Measurements from ENCODE around the gene GTF3C4. TPM values are rescaled to one million over a fixed set of nuclear protein-coding genes. Genes with fewer than 3 reads are reported as not detected.

GTF3C4 gene
- total RNA-seq, 2 donors from 2014 or later, result 28.5 to 29.3 TPM

DNA sequence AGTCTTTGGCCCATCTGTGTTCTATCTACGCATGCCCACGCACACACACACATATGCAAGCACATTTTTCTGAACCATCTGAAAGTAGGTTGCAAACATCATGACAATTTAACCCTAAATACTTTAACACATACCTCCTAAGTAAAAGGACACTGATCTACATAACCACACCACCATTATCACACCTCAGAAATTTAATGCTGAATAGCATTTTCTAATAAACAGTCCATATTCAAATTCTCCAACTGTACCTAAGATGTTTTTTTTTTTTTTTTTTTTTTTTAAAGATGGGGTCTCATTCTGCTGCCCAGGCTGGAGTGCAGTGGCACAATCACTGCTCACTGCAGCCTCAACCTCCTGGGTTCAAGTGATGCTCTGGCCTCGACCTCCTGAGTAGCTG lies 35.9 kb upstream of the GTF3C4 start:
- Mint-ChIP-seq H3K4me3 (no peak overlapping the region), H3K27ac (no peak overlapping the region), H3K4me1 (peaks cover 40% of the 10 kb centered on the region), H3K36me3 (ENCODE audit: low read depth) (peaks cover 69% of the 10 kb centered on the region), H3K9me3 (no peaks in the 10 kb centered on the region), H3K27me3 (ENCODE audit: insufficient read depth) (no peaks in the 10 kb centered on the region)
- 93 to 97% methylated on average over 3 of the region's 3 CpGs for WGBS, 2 experiments (ENCODE audit: insufficient coverage in 1 of 2, insufficient read length in 1 of 2)
- Histone ChIP-seq H3K9ac (ENCODE audit: extremely low read depth, low read length, poor library complexity, severe bottlenecking) (no peak overlapping the region), H3K27ac (ENCODE audit: low read depth, low read length) (no peak overlapping the region), H3K4me1 (ENCODE audit: control insufficient read depth, insufficient read depth, low read length) (peaks cover 7% of the 10 kb centered on the region), H3K4me3 (ENCODE audit: low read length) (no peak overlapping the region), H3K9me3 (ENCODE audit: control insufficient read depth, low read length) (no peaks in the 10 kb centered on the region), H3K27me3 (ENCODE audit: control insufficient read depth, insufficient read depth, low read length, poor library complexity, severe bottlenecking) (no peaks in the 10 kb centered on the region), H3K36me3 (ENCODE audit: control insufficient read depth, insufficient read depth, low read length) (peaks cover 87% of the 10 kb centered on the region)
- TF ChIP-seq, protein P1, sequence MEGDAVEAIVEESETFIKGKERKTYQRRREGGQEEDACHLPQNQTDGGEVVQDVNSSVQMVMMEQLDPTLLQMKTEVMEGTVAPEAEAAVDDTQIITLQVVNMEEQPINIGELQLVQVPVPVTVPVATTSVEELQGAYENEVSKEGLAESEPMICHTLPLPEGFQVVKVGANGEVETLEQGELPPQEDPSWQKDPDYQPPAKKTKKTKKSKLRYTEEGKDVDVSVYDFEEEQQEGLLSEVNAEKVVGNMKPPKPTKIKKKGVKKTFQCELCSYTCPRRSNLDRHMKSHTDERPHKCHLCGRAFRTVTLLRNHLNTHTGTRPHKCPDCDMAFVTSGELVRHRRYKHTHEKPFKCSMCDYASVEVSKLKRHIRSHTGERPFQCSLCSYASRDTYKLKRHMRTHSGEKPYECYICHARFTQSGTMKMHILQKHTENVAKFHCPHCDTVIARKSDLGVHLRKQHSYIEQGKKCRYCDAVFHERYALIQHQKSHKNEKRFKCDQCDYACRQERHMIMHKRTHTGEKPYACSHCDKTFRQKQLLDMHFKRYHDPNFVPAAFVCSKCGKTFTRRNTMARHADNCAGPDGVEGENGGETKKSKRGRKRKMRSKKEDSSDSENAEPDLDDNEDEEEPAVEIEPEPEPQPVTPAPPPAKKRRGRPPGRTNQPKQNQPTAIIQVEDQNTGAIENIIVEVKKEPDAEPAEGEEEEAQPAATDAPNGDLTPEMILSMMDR (conservative IDR thresholded peaks at IDR 0.05), result no peak
- DNase-seq, result no peak

DNA sequence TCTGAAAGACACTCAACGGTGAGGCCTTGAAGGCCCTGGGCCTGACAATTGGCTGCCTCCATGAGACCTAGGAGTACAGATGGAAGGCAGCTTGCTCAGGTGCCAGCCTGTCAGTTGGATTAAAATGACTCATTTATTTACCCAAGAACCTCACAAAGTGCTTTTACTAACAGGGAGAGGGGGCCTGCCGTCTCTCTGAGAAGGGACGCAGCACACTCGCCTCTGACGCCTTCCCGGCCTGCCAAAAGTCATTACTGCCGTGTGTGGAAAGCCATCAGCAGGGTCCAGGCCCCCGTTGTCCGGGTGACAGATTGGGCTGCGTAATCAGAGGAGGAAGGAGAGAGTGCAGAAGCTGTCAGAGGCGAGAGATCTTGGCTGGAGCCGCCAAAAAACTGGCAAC lies 32.9 kb upstream of the GTF3C4 start:
- 92% methylated on average over 8 to 12 of the region's 12 CpGs for WGBS, 2 experiments (ENCODE audit: insufficient coverage in 1 of 2, insufficient read length in 1 of 2)
- H3K4me1 ChIP-seq (ENCODE audit: control insufficient read depth, insufficient read depth, low read length), result peaks cover 7% of the 10 kb centered on the region
- no peak overlapping the region for H3K4me3 ChIP-seq (ENCODE audit: low read length)
- Mint-ChIP-seq H3K4me1 (peaks cover 24% of the 10 kb centered on the region), H3K36me3 (ENCODE audit: low read depth) (peaks cover 73% of the 10 kb centered on the region), H3K4me3 (no peak overlapping the region), H3K9me3 (no peaks in the 10 kb centered on the region), H3K27me3 (ENCODE audit: insufficient read depth) (no peaks in the 10 kb centered on the region), H3K27ac (no peak overlapping the region)
- H3K27me3 ChIP-seq (ENCODE audit: control insufficient read depth, insufficient read depth, low read length, poor library complexity, severe bottlenecking), result no peaks in the 10 kb centered on the region
- TF ChIP-seq, protein P1 (conservative IDR thresholded peaks at IDR 0.05), result no peak
- no peaks in the 10 kb centered on the region for H3K9me3 ChIP-seq (ENCODE audit: control insufficient read depth, low read length)
- no peak overlapping the region for H3K27ac ChIP-seq (ENCODE audit: low read depth, low read length)
- DNase-seq, result no peak
- H3K9ac ChIP-seq (ENCODE audit: extremely low read depth, low read length, poor library complexity, severe bottlenecking), result no peak overlapping the region
- H3K36me3 ChIP-seq (ENCODE audit: control insufficient read depth, insufficient read depth, low read length), result peaks cover 90% of the 10 kb centered on the region

DNA sequence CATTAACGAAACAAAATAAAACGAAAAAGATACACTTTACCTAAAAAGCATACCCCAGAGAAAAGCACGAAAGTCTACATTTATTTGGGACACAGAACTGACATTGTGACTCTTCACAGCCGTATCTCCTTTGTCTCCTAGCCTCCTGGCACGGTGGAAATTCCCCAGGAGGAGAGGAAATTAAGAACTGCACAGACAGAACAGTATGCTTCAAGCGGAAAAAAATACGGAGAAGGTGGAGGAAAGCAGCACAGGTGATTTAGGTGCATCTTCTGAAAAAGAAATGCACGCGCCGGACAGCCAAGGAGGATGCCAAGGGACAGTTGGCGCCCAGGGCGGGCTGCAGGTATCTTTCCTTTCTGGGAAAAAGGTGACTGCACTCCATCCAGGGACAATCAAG lies 32.5 kb upstream of the GTF3C4 start:
- Mint-ChIP-seq H3K36me3 (ENCODE audit: low read depth) (peaks cover 77% of the 10 kb centered on the region), H3K27ac (no peak overlapping the region), H3K9me3 (no peaks in the 10 kb centered on the region), H3K4me1 (peaks cover 20% of the 10 kb centered on the region), H3K4me3 (no peak overlapping the region), H3K27me3 (ENCODE audit: insufficient read depth) (no peaks in the 10 kb centered on the region)
- 95 to 99% methylated on average over 12 of the region's 12 CpGs for WGBS, 2 experiments (ENCODE audit: insufficient coverage in 1 of 2, insufficient read length in 1 of 2)
- Histone ChIP-seq H3K27ac (ENCODE audit: low read depth, low read length) (no peak overlapping the region), H3K9me3 (ENCODE audit: control insufficient read depth, low read length) (no peaks in the 10 kb centered on the region), H3K9ac (ENCODE audit: extremely low read depth, low read length, poor library complexity, severe bottlenecking) (no peak overlapping the region), H3K36me3 (ENCODE audit: control insufficient read depth, insufficient read depth, low read length) (peaks cover 95% of the 10 kb centered on the region), H3K4me3 (ENCODE audit: low read length) (no peak overlapping the region), H3K27me3 (ENCODE audit: control insufficient read depth, insufficient read depth, low read length, poor library complexity, severe bottlenecking) (no peaks in the 10 kb centered on the region), H3K4me1 (ENCODE audit: control insufficient read depth, insufficient read depth, low read length) (peaks cover 7% of the 10 kb centered on the region)
- TF ChIP-seq, protein P1 (conservative IDR thresholded peaks at IDR 0.05), result no peak
- no peak for DNase-seq

Data from endodermal cell (in vitro differentiated cells).